ENCODE measurements around the gene HLA-A. TPM values are rescaled to one million over a fixed set of nuclear protein-coding genes. Genes with fewer than 3 reads are reported as not detected.

Gene HLA-A
- total and polyA plus RNA-seq, 9 of the 15 experiments (the other 6 are each of a cell fraction or from before 2014, with no cell fraction given): 0.46 to 3.3 TPM; not detected in 7

Small RNA genes within 50 kb of the gene (small RNA-seq; reads per million reads assigned to genes)
- not detected for gene HLA-U

Other genes with a start within 250 kb of the HLA-A start
Only the 7 nearest of the 9 such genes appear.
- not detected in 2 replicates for gene HLA-G, start 114.7 kb upstream of the HLA-A start, total RNA-seq (2014; rRNA removed)
- not detected in 2 replicates for gene HLA-G, start 114.7 kb upstream of the HLA-A start, total RNA-seq (2014; rRNA removed; fragmentation: Illumina TruSeq; extraction: Trizol)
- gene HLA-G, start 114.7 kb upstream of the HLA-A start, total RNA-seq (2015; rRNA removed; fragmentation: Illumina TruSeq; extraction: Trizol): not detected in 2 replicates
- not detected in 2 replicates for gene HLA-G, start 114.7 kb upstream of the HLA-A start, total RNA-seq (2021)
- gene HLA-G, start 114.7 kb upstream of the HLA-A start, polyA plus RNA-seq (2011; rRNA removed): not detected in 2 replicates
- gene HLA-G, start 114.7 kb upstream of the HLA-A start, polyA plus RNA-seq (2014; fragmentation: Illumina TruSeq; extraction: Trizol): not detected in 2 replicates
- gene HLA-G, start 114.7 kb upstream of the HLA-A start, polyA plus RNA-seq (2014; fragmentation: Nextera tagmentation; extraction: Ambion mirVana): not detected
- 0.13 TPM in 1 of 2 replicates, not detected in the other for gene HLA-G, start 114.7 kb upstream of the HLA-A start, polyA plus RNA-seq (2014; rRNA removed)
- gene POLR1H, start 118.7 kb downstream of the HLA-A start, total RNA-seq (2014; rRNA removed): 92.2 and 119 TPM in 2 replicates
- gene POLR1H, start 118.7 kb downstream of the HLA-A start, total RNA-seq (2014; rRNA removed; fragmentation: Illumina TruSeq; extraction: Trizol): 126 and 174 TPM in 2 replicates
- gene POLR1H, start 118.7 kb downstream of the HLA-A start, total RNA-seq (2015; rRNA removed; fragmentation: Illumina TruSeq; extraction: Trizol): 150 and 160 TPM in 2 replicates
- gene POLR1H, start 118.7 kb downstream of the HLA-A start, total RNA-seq (2021): 113 and 123 TPM in 2 replicates
- 143 and 156 TPM in 2 replicates for gene POLR1H, start 118.7 kb downstream of the HLA-A start, polyA plus RNA-seq (2011; rRNA removed)
- gene POLR1H, start 118.7 kb downstream of the HLA-A start, polyA plus RNA-seq (2014; fragmentation: Illumina TruSeq; extraction: Trizol): 115 and 122 TPM in 2 replicates
- gene POLR1H, start 118.7 kb downstream of the HLA-A start, polyA plus RNA-seq (2014; fragmentation: Nextera tagmentation; extraction: Ambion mirVana): 100 to 1,000 TPM; 322 to 333 TPM
- gene POLR1H, start 118.7 kb downstream of the HLA-A start, polyA plus RNA-seq (2014; rRNA removed): 121 and 149 TPM in 2 replicates
- gene PPP1R11, start 124.7 kb downstream of the HLA-A start, total RNA-seq (2014; rRNA removed): 32.9 and 46.2 TPM in 2 replicates
- gene PPP1R11, start 124.7 kb downstream of the HLA-A start, total RNA-seq (2014; rRNA removed; fragmentation: Illumina TruSeq; extraction: Trizol): 39.3 and 40.8 TPM in 2 replicates
- gene PPP1R11, start 124.7 kb downstream of the HLA-A start, total RNA-seq (2015; rRNA removed; fragmentation: Illumina TruSeq; extraction: Trizol): 51.3 and 51.5 TPM in 2 replicates
- 44.6 and 49.7 TPM in 2 replicates for gene PPP1R11, start 124.7 kb downstream of the HLA-A start, total RNA-seq (2021)
- gene PPP1R11, start 124.7 kb downstream of the HLA-A start, polyA plus RNA-seq (2011; rRNA removed): 74.6 and 77.8 TPM in 2 replicates
- 71.7 and 94.8 TPM in 2 replicates for gene PPP1R11, start 124.7 kb downstream of the HLA-A start, polyA plus RNA-seq (2014; fragmentation: Illumina TruSeq; extraction: Trizol)
- 10 to 100 TPM; 17.8 to 30.9 TPM for gene PPP1R11, start 124.7 kb downstream of the HLA-A start, polyA plus RNA-seq (2014; fragmentation: Nextera tagmentation; extraction: Ambion mirVana)
- gene PPP1R11, start 124.7 kb downstream of the HLA-A start, polyA plus RNA-seq (2014; rRNA removed): 58.1 and 64.1 TPM in 2 replicates
- not detected in 2 replicates for gene RNF39, start 133.2 kb downstream of the HLA-A start, total RNA-seq (2014; rRNA removed)
- gene RNF39, start 133.2 kb downstream of the HLA-A start, total RNA-seq (2014; rRNA removed; fragmentation: Illumina TruSeq; extraction: Trizol): not detected in 2 replicates
- gene RNF39, start 133.2 kb downstream of the HLA-A start, total RNA-seq (2015; rRNA removed; fragmentation: Illumina TruSeq; extraction: Trizol): not detected in 2 replicates
- not detected in 2 replicates for gene RNF39, start 133.2 kb downstream of the HLA-A start, total RNA-seq (2021)
- gene RNF39, start 133.2 kb downstream of the HLA-A start, polyA plus RNA-seq (2011; rRNA removed): not detected in 2 replicates
- gene RNF39, start 133.2 kb downstream of the HLA-A start, polyA plus RNA-seq (2014; fragmentation: Illumina TruSeq; extraction: Trizol): not detected in 2 replicates
- gene RNF39, start 133.2 kb downstream of the HLA-A start, polyA plus RNA-seq (2014; fragmentation: Nextera tagmentation; extraction: Ambion mirVana): not detected
- not detected in 2 replicates for gene RNF39, start 133.2 kb downstream of the HLA-A start, polyA plus RNA-seq (2014; rRNA removed)
- gene TRIM31, start 170.6 kb downstream of the HLA-A start, total RNA-seq (2014; rRNA removed): not detected in 2 replicates
- not detected in 2 replicates for gene TRIM31, start 170.6 kb downstream of the HLA-A start, total RNA-seq (2014; rRNA removed; fragmentation: Illumina TruSeq; extraction: Trizol)
- not detected in 2 replicates for gene TRIM31, start 170.6 kb downstream of the HLA-A start, total RNA-seq (2015; rRNA removed; fragmentation: Illumina TruSeq; extraction: Trizol)
- gene TRIM31, start 170.6 kb downstream of the HLA-A start, total RNA-seq (2021): not detected in 2 replicates
- gene TRIM31, start 170.6 kb downstream of the HLA-A start, polyA plus RNA-seq (2011; rRNA removed): not detected in 2 replicates
- gene TRIM31, start 170.6 kb downstream of the HLA-A start, polyA plus RNA-seq (2014; fragmentation: Illumina TruSeq; extraction: Trizol): not detected in 2 replicates
- gene TRIM31, start 170.6 kb downstream of the HLA-A start, polyA plus RNA-seq (2014; fragmentation: Nextera tagmentation; extraction: Ambion mirVana): not detected
- gene TRIM31, start 170.6 kb downstream of the HLA-A start, polyA plus RNA-seq (2014; rRNA removed): not detected in 2 replicates
- gene TRIM40, start 193.6 kb downstream of the HLA-A start, total RNA-seq (2014; rRNA removed): not detected in 2 replicates
- gene TRIM40, start 193.6 kb downstream of the HLA-A start, total RNA-seq (2014; rRNA removed; fragmentation: Illumina TruSeq; extraction: Trizol): not detected in 2 replicates
- gene TRIM40, start 193.6 kb downstream of the HLA-A start, total RNA-seq (2015; rRNA removed; fragmentation: Illumina TruSeq; extraction: Trizol): not detected in 2 replicates
- not detected in 2 replicates for gene TRIM40, start 193.6 kb downstream of the HLA-A start, total RNA-seq (2021)
- not detected in 2 replicates for gene TRIM40, start 193.6 kb downstream of the HLA-A start, polyA plus RNA-seq (2011; rRNA removed)
- gene TRIM40, start 193.6 kb downstream of the HLA-A start, polyA plus RNA-seq (2014; fragmentation: Illumina TruSeq; extraction: Trizol): not detected in 2 replicates
- under 1 TPM in 1 of 2 experiments, not detected in 1; 0.04 TPM for gene TRIM40, start 193.6 kb downstream of the HLA-A start, polyA plus RNA-seq (2014; fragmentation: Nextera tagmentation; extraction: Ambion mirVana)
- gene TRIM40, start 193.6 kb downstream of the HLA-A start, polyA plus RNA-seq (2014; rRNA removed): 0.08 TPM in 1 of 2 replicates, not detected in the other
- gene TRIM10, start 218.7 kb downstream of the HLA-A start, total RNA-seq (2014; rRNA removed): 0.36 and 0.61 TPM in 2 replicates
- gene TRIM10, start 218.7 kb downstream of the HLA-A start, total RNA-seq (2014; rRNA removed; fragmentation: Illumina TruSeq; extraction: Trizol): 0.65 and 0.73 TPM in 2 replicates
- 0.36 and 0.38 TPM in 2 replicates for gene TRIM10, start 218.7 kb downstream of the HLA-A start, total RNA-seq (2015; rRNA removed; fragmentation: Illumina TruSeq; extraction: Trizol)
- gene TRIM10, start 218.7 kb downstream of the HLA-A start, total RNA-seq (2021): 0.58 and 0.86 TPM in 2 replicates
- gene TRIM10, start 218.7 kb downstream of the HLA-A start, polyA plus RNA-seq (2011; rRNA removed): 0.26 and 0.31 TPM in 2 replicates
- gene TRIM10, start 218.7 kb downstream of the HLA-A start, polyA plus RNA-seq (2014; fragmentation: Illumina TruSeq; extraction: Trizol): 0.74 and 0.83 TPM in 2 replicates
- under 1 TPM; 0.15 to 0.36 TPM for gene TRIM10, start 218.7 kb downstream of the HLA-A start, polyA plus RNA-seq (2014; fragmentation: Nextera tagmentation; extraction: Ambion mirVana)
- gene TRIM10, start 218.7 kb downstream of the HLA-A start, polyA plus RNA-seq (2014; rRNA removed): 0.90 and 1.00 TPM in 2 replicates